Ovary (tissue), 9 donors: ENCODE measurements around the gene PSMA1. TPM values are rescaled to one million over a fixed set of nuclear protein-coding genes. Genes with fewer than 3 reads are reported as not detected.

Experiments used
- DNase-seq, 5 donors: peaks; one replicate each; pipeline ENCODE4 v3.0.0-alpha.2; 2019 to 2020
- H3K27ac ChIP-seq, 2 donors: fragments of 200-600 bp; one replicate each; pipeline versions ENCODE4 v1.5.1 to v1.8.0; 2019 to 2022
- H3K27me3 ChIP-seq: fragments of 200-600 bp; one replicate; pipeline ENCODE4 v1.8.0; 2022
- H3K36me3 ChIP-seq: fragments of 200-600 bp; sonication (generic); one replicate; pipeline ENCODE4 v1.5.1; 2019
- H3K4me1 ChIP-seq: one replicate; pipeline ENCODE4 v1.8.1; 2013; ENCODE audit warnings: mild to moderate bottlenecking, moderate library complexity; ENCODE audit not compliant: insufficient read depth
- H3K4me3 ChIP-seq: fragments of 200-600 bp; sonication (generic); one replicate; pipeline ENCODE4 v1.5.1; 2017
- H3K9me3 ChIP-seq, 2 donors: fragments of 200-600 bp in 1 of 2; sonication (generic) in 1 of 2; one replicate each; pipeline versions ENCODE4 v1.5.1 to v1.8.1; 2013 to 2019; ENCODE audit warnings: mild to moderate bottlenecking in 1 of 2, moderate library complexity in 1 of 2
- CTCF ChIP-seq, 3 donors: fragments of 450-650 bp in 2 of 3; fragments of 200-600 bp in 1 of 3; IDR thresholded peaks; one replicate each; pipeline versions ENCODE4 v1.5.1 to v1.8.0; 2016 to 2022; ENCODE audit warnings: antibody characterized with exemption in 3 of 3, mild to moderate bottlenecking in 1 of 3
- EP300 ChIP-seq: sonication (generic); formaldehyde crosslinking; IDR thresholded peaks from one replicate; pipeline ENCODE4 v1.6.1; 2017; ENCODE audit warnings: antibody characterized with exemption
- POLR2A ChIP-seq: fragments of 450-650 bp; IDR thresholded peaks from one replicate; pipeline ENCODE4 v1.6.1; 2017; ENCODE audit warnings: antibody characterized with exemption, mild to moderate bottlenecking, moderate library complexity
- WGBS, 3 donors: extraction: QIAGEN DNeasy Blood & Tissue Kit in 1 of 3; methylation state at CpG; one replicate each; pipeline versions ENCODE4 v1.1.5 to v1.1.7; 2013 to 2017; 5-methylcytosine and 5-hydroxymethylcytosine counted together
- intact Hi-C, 4 donors: fragments of 100-400 bp; cut with DNase I; formaldehyde crosslinking; loops; one replicate each; pipeline versions ENCODE4 v1.11.0 to v1.15.1; 2022 to 2023
- polyA plus RNA-seq, 2 donors: library from polyadenylated mRNA; stranded (reverse); fragments of 200-250 nt in 1 of 2; fragments of 350-450 nt in 1 of 2; fragmentation: Illumina TruSeq in 1 of 2; extraction: RNeasy Lipid Tissue Mini Kit (QIAGEN cat#74804) in 1 of 2; gene quantifications; one replicate each; pipeline ENCODE4 v1.2.3, GENCODE V29; 2013 to 2014
- total RNA-seq, 7 donors: library from RNA; depleted of rRNA in 2 of 7; stranded (reverse); fragments of >200 nt in 2 of 7; fragmentation: NEBNext Ultra II Directional in 3 of 7; extraction: Animal tissue kit (Norgen Biotek cat#: 25700) in 3 of 7; gene quantifications; one replicate each; pipeline versions ENCODE4 v1.1.0 to v1.2.4, GENCODE V29; 2016 to 2023
- donor health status: DM: no; HTN: no; CAD: no; lungs with moderate emphysema.
- donor health status: DM: no; HTN: no; CAD: no.
- donor health status: Bipolar disorder and iron deficiency.
- donor health status: DM: yes; HTN: yes; CAD: no.
- donor health status: DM: no; HTN: no; CAD: no.
- donor health status: DM: yes; HTN: yes; CAD: no.

The PSMA1 gene
- total and polyA plus RNA-seq, 9 donors, result 67.1 to 134 (median 96.3) TPM

DNA sequence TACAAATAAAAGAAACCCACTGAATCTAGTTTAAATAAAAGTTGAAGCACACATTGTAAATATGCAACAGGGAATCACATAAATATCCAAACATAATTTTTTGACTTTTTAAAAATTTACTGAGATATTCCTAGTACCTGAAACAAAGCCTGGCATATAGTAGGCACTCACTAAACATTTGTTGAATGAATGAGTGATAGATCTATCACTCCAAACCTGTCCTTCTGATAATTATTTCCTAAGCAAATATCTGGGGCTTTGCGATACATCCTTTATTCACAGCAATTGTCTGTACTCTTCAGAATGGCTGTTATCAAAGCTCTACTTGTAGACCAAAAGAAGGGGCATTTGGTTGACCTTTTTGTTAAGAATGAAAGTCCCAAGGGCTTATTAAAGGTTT, 2.6 kb upstream of the PSMA1 start:
- Histone ChIP-seq H3K4me1 (no peaks in the 10 kb centered on the region), H3K36me3 (no peaks in the 10 kb centered on the region), H3K9me3 (no peaks in the 10 kb centered on the region), H3K4me3 (no peak overlapping the region), H3K27me3 (no peaks in the 10 kb centered on the region), H3K27ac (no peak overlapping the region)
- DNase-seq, result no peak
- TF ChIP-seq EP300 (no peak), CTCF (IDR thresholded peaks at IDR 0.05) (no peak), POLR2A (no peak)
- WGBS, 3 donors, result 96 to 99% (median 97%) methylated on average over 1 of the region's 1 CpG
- intact Hi-C loops, result loop anchor here in 2 of 4 donors (5.0 to 10.0 kb wide), 2 partner anchors 56 to 372 kb away; partner anchors contain the start of gene CYP2R1 (in 1 of the 2)

DNA sequence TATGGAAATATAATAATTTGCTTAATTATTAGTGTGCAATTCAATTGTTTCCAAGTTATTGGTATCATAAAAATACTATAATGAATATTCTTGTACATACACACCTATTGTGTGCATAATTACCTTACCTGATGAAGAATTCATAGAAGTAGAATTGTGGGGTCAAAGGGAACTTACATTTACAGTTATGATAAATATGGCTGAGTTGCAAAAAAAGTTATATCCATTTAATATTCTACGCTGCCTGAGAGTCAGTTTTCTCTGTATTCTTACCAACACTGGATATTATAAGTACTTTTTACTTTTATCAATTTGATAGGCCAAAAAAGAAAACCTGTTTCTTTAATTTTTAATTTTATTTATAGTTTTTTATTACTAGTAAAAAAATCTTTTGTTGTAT, 2.1 kb upstream of the PSMA1 start:
- 97 to 100% (median 98%) methylated on average over 1 of the region's 1 CpG for WGBS, 3 donors
- no peaks in the 10 kb centered on the region for H3K9me3 ChIP-seq
- H3K27me3 ChIP-seq, result no peaks in the 10 kb centered on the region
- H3K36me3 ChIP-seq, result no peaks in the 10 kb centered on the region
- TF ChIP-seq EP300 (no peak), CTCF (IDR thresholded peaks at IDR 0.05) (no peak), POLR2A (no peak)
- H3K27ac ChIP-seq, result no peak overlapping the region
- H3K4me3 ChIP-seq, result no peak overlapping the region
- intact Hi-C loops, result loop anchor here in 2 of 4 donors (5.0 to 10.0 kb wide), 2 partner anchors 55 to 373 kb away; partner anchors contain the start of gene CYP2R1 (in 1 of the 2)
- no peaks in the 10 kb centered on the region for H3K4me1 ChIP-seq
- no peak for DNase-seq

DNA sequence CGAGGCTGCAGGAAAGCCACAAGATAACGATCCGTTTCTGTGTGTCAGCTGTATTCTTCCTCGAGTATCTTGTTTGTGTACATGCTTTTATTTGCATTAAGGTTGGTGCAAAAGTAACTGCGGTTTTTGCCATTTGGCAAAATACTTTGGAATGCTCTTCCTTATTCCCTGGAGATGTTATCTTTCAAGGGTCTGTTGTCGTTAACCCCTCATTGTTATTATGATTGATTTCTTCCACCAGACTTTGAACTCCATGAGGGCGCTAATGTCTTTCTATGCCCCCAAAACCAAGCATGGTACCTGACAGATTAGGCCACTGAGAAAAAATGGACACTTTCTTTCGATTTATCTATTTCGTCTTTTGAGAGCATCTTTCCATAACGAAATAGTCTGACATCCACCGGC, 563 bp upstream of the PSMA1 start:
- WGBS, 3 donors, result 8 to 13% (median 12%) methylated on average over 11 of the region's 11 CpGs
- DNase-seq, result no peak
- Histone ChIP-seq H3K9me3 (no peaks in the 10 kb centered on the region), H3K36me3 (no peaks in the 10 kb centered on the region), H3K4me3 (peak overlapping the region; percentile 95), H3K27me3 (no peaks in the 10 kb centered on the region), H3K27ac (peak overlapping the region in 1 of 2 donors; percentile 34), H3K4me1 (no peaks in the 10 kb centered on the region)
- TF ChIP-seq POLR2A, result no peak
- TF ChIP-seq CTCF (IDR thresholded peaks at IDR 0.05), result no peak
- no peak for TF ChIP-seq EP300
- intact Hi-C loops, result loop anchor here in 2 of 4 donors (5.0 to 10.0 kb wide), 2 partner anchors 53 to 374 kb away; partner anchors contain the start of gene CYP2R1 (in 1 of the 2)

GRCh38 chr11:14519597-14519916, 629 bp downstream of the PSMA1 start:
- intact Hi-C loops, result no loop called here
- WGBS, 3 donors, result 1% methylated on average over 10 of the region's 10 CpGs

More at GRCh38 chr11:14519597-14519916, 629 bp downstream of the PSMA1 start:
- no peak for DNase-seq
- TF ChIP-seq EP300 (no peak), CTCF (IDR thresholded peaks at IDR 0.05) (no peak), POLR2A (no peak)
- no peaks in the 10 kb centered on the region for H3K9me3 ChIP-seq
- peak overlapping the region in 1 of 2 donors; percentile 63 for H3K27ac ChIP-seq
- no peaks in the 10 kb centered on the region for H3K27me3 ChIP-seq
- H3K36me3 ChIP-seq, result no peaks in the 10 kb centered on the region
- no peaks in the 10 kb centered on the region for H3K4me1 ChIP-seq
- peak overlapping the region; percentile 95 for H3K4me3 ChIP-seq
